Nephron (organoid): Measurements from ENCODE around the gene NOL4L.

Experiments used
- H3K27ac Mint-ChIP-seq, 3 experiments: 2 replicates each; pipeline ENCODE4 v1.8.0; 2020; ENCODE audit warnings: mixed read lengths in 3 of 3, mild to moderate bottlenecking in 2 of 3, moderate library complexity in 1 of 3
- H3K27me3 Mint-ChIP-seq: 2 replicates; pipeline ENCODE4 v1.8.0; 2021; ENCODE audit warnings: low read depth, mild to moderate bottlenecking, moderate library complexity, mixed read lengths
- H3K36me3 Mint-ChIP-seq: 2 replicates; pipeline ENCODE4 v1.8.0; 2020; ENCODE audit warnings: low read depth, mixed read lengths
- H3K4me1 Mint-ChIP-seq: 2 replicates; pipeline ENCODE4 v1.8.0; 2020; ENCODE audit warnings: mixed read lengths
- H3K4me3 Mint-ChIP-seq, 3 experiments: 2 replicates each; pipeline ENCODE4 v1.8.0; 2020; ENCODE audit warnings: mild to moderate bottlenecking in 3 of 3, mixed read lengths in 3 of 3, moderate library complexity in 2 of 3
- H3K9me3 Mint-ChIP-seq: 2 replicates; pipeline ENCODE4 v1.8.0; 2020; ENCODE audit warnings: mixed read lengths
- TF ChIP-seq, protein P1 (sequence below), 3 experiments: fragments of 200-600 bp; sonication (generic); IDR thresholded peaks; one replicate each; pipeline ENCODE4 v1.5.0; 2021; ENCODE audit warnings: antibody characterized with exemption in 3 of 3; ENCODE audit not compliant: unreplicated experiment in 3 of 3

NOL4L gene

DNA sequence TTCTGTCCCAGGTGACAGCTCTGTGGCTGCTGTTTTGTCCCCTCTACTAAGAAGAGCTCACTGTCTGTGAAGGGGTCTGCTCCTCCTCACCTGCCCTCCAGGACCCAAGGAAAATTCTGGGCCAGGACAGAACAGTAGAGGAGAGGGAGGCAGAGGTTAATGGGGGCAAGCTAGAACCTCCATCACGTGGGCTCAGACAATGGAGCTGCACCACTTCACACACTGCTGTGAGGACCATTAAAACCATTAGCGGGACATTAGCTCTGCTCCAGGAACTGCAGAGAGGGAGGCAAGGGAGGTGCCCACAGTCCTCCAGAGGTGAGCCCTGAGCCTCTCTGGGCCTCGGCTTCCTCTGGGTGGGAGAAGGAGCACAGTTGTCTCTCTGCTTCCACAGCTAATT is 78.4 kb downstream of the NOL4L start:
- H3K27me3 Mint-ChIP-seq: peaks cover 3% of the 10 kb centered on the region
- no peaks in the 10 kb centered on the region for H3K9me3 Mint-ChIP-seq
- H3K27ac Mint-ChIP-seq: no peak overlapping the region
- H3K4me1 Mint-ChIP-seq: peaks cover 22% of the 10 kb centered on the region
- peaks cover 26% of the 10 kb centered on the region for H3K36me3 Mint-ChIP-seq
- no peak overlapping the region for H3K4me3 Mint-ChIP-seq
- TF ChIP-seq, protein P1, sequence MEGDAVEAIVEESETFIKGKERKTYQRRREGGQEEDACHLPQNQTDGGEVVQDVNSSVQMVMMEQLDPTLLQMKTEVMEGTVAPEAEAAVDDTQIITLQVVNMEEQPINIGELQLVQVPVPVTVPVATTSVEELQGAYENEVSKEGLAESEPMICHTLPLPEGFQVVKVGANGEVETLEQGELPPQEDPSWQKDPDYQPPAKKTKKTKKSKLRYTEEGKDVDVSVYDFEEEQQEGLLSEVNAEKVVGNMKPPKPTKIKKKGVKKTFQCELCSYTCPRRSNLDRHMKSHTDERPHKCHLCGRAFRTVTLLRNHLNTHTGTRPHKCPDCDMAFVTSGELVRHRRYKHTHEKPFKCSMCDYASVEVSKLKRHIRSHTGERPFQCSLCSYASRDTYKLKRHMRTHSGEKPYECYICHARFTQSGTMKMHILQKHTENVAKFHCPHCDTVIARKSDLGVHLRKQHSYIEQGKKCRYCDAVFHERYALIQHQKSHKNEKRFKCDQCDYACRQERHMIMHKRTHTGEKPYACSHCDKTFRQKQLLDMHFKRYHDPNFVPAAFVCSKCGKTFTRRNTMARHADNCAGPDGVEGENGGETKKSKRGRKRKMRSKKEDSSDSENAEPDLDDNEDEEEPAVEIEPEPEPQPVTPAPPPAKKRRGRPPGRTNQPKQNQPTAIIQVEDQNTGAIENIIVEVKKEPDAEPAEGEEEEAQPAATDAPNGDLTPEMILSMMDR (IDR thresholded peaks at IDR 0.05; ENCODE audit: unreplicated experiment in 3 of 3): no peak

- Mint-ChIP-seq H3K9me3 (no peaks in the 10 kb centered on the region), H3K27ac (peak overlapping the region in 1 of 3 experiments; percentile 33), H3K4me1 (peaks cover 16% of the 10 kb centered on the region)
These were observed 79.2 kb downstream of the NOL4L start for GRCh38 chr20:32505723-32506473.

GRCh38 chr20:32501709-32502108 is 83.4 kb downstream of the NOL4L start:
- TF ChIP-seq, protein P1 (IDR thresholded peaks at IDR 0.05; ENCODE audit: unreplicated experiment in 3 of 3): no peak
- H3K36me3 Mint-ChIP-seq: peaks cover 19% of the 10 kb centered on the region
- no peak overlapping the region for H3K4me3 Mint-ChIP-seq
- no peaks in the 10 kb centered on the region for H3K9me3 Mint-ChIP-seq
- H3K4me1 Mint-ChIP-seq: peaks cover 13% of the 10 kb centered on the region
- H3K27me3 Mint-ChIP-seq: no peaks in the 10 kb centered on the region
- peak overlapping the region in 1 of 3 experiments; percentile 25 for H3K27ac Mint-ChIP-seq

More at GRCh38 chr20:32505723-32506473, 79.2 kb downstream of the NOL4L start:
- Mint-ChIP-seq H3K4me3 (no peak overlapping the region), H3K36me3 (peaks cover 24% of the 10 kb centered on the region), H3K27me3 (peaks cover 3% of the 10 kb centered on the region)
- TF ChIP-seq, protein P1 (IDR thresholded peaks at IDR 0.05; ENCODE audit: unreplicated experiment in 3 of 3): no peak

DNA sequence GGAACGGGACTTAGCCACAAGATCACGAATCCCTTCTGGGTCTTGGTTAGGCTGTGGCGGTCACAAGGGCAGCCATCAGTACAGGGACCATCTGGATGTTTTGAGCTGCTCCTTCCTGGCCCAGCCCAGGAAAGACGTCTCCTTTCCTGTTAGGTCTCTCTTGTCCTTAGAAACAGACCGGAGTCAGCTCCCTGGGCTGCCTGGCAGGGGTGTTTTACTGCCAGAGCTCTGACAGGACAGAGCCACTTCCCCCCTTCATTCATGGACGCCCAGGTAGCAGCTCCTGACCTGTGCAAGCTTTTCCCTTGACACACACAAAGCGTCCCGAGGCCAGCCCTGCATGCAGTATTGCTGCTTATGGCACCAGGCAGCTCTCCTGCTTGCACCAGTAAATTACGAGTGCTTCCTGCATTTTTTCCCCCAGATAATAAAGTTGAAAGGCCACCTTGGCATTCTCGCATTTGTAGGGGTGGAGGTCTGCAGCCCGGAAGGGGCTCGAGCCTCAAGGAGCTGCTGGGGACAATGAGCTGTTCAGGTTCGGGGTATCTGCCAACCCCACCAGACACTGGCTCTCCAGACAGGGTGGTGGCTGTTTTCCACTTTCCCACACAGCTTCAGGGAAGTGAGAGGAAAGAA is 87.4 kb downstream of the NOL4L start:
- H3K27ac Mint-ChIP-seq: peak overlapping the region; percentile 74 to 80 (median 79)
- no peak overlapping the region for H3K4me3 Mint-ChIP-seq
- peaks cover 13% of the 10 kb centered on the region for H3K4me1 Mint-ChIP-seq
- H3K36me3 Mint-ChIP-seq: peaks cover 5% of the 10 kb centered on the region
- TF ChIP-seq, protein P1 (IDR thresholded peaks at IDR 0.05; ENCODE audit: unreplicated experiment in 3 of 3): no peak
- no peaks in the 10 kb centered on the region for H3K9me3 Mint-ChIP-seq
- no peaks in the 10 kb centered on the region for H3K27me3 Mint-ChIP-seq

GRCh38 chr20:32496811-32497533 is 88.2 kb downstream of the NOL4L start:
- Mint-ChIP-seq H3K9me3 (no peaks in the 10 kb centered on the region), H3K36me3 (peaks cover 5% of the 10 kb centered on the region), H3K27ac (peak overlapping the region; percentile 74 to 80 (median 79)), H3K4me1 (peaks cover 13% of the 10 kb centered on the region), H3K4me3 (no peak overlapping the region), H3K27me3 (no peaks in the 10 kb centered on the region)
- TF ChIP-seq, protein P1 (IDR thresholded peaks at IDR 0.05; ENCODE audit: unreplicated experiment in 3 of 3): no peak
